Measurements from ENCODE around the gene HOXA4. TPM values are rescaled to one million over a fixed set of nuclear protein-coding genes. Genes with fewer than 3 reads are reported as not detected.
A peak's percentile ranks its signal among the peaks of the same experiment; 100 is the strongest.

HOXA4 gene
- polyA plus RNA-seq, 1 donor (not counting 4 experiments of a cell fraction or from before 2014, with no cell fraction given) = 1.5 TPM

- peaks cover 14% of the 10 kb centered on the region for H3K4me1 ChIP-seq (ENCODE audit: control insufficient read depth, extremely low read depth, insufficient read depth, low read length)
- peak overlapping the region; percentile 82 for H3K4me2 ChIP-seq (ENCODE audit: control insufficient read depth, extremely low read depth, insufficient read depth, low read depth, low read length)
- H3K9ac ChIP-seq (ENCODE audit: control insufficient read depth, extremely low read depth, insufficient read depth, low read length) = peak overlapping the region; percentile 97
- no peak overlapping the region for H2AFZ ChIP-seq (ENCODE audit: control insufficient read depth, low read length)
- H3K36me3 ChIP-seq (ENCODE audit: control insufficient read depth in 2 of 2, extremely low read depth in 1 of 2, insufficient read depth in 2 of 2, low read length in 2 of 2) = peaks cover 3 to 5% of the 10 kb centered on the region in 2 experiments
- peaks cover 56% of the 10 kb centered on the region for H3K79me2 ChIP-seq (ENCODE audit: control insufficient read depth, insufficient read depth, low read length)
- dilution Hi-C loops (cut with MboI; ENCODE audit: extremely low pct_ligation_motif_present, low sequenced_read_pairs) = loop anchor here (25.0 kb wide), 1 partner anchor 232 kb away; the partner anchor contains the start of gene SKAP2
- H4K20me1 ChIP-seq (ENCODE audit: control insufficient read depth, extremely low read depth, insufficient read depth, low read length) = no peaks in the 10 kb centered on the region
- H3K27ac ChIP-seq (ENCODE audit: control insufficient read depth, insufficient read depth, low read length) = no peak overlapping the region
- no peaks in the 10 kb centered on the region for H3K9me3 ChIP-seq (ENCODE audit: control insufficient read depth, low read depth, low read length)
- no peak for TF ChIP-seq EZH2 (IDR thresholded peaks at IDR 0.05; ENCODE audit: low read length)
- no peak for TF ChIP-seq CTCF (optimal IDR thresholded peaks at IDR 0.05 in 1 of 3, IDR thresholded peaks at IDR 0.05 in 1 of 3, conservative IDR thresholded peaks at IDR 0.05 in 1 of 3; ENCODE audit: extremely low read depth in 1 of 3, insufficient read depth in 2 of 3, low read length in 3 of 3)
- DNase-seq (ENCODE audit: low read depth, low spot score) (no peak), FAIRE-seq (peak; percentile 59)
- no peaks in the 10 kb centered on the region for H3K27me3 ChIP-seq (ENCODE audit: control insufficient read depth, extremely low read depth, insufficient read depth, low read length)
- no peaks in the 10 kb centered on the region for H3K9me1 ChIP-seq (ENCODE audit: control insufficient read depth, extremely low read depth, insufficient read depth, low read length)
- H3K4me3 ChIP-seq (ENCODE audit: control insufficient read depth in 2 of 3, extremely low read depth in 1 of 3, insufficient read depth in 2 of 3, low read depth in 1 of 3, low read length in 3 of 3) = peak overlapping the region; percentile 83 to 96 (median 89)
These were observed 36.1 kb downstream of the HOXA4 start for GRCh38 chr7:27094304-27095049.

- Histone ChIP-seq H3K36me3 (ENCODE audit: control insufficient read depth in 2 of 2, extremely low read depth in 1 of 2, insufficient read depth in 2 of 2, low read length in 2 of 2) (peaks cover 0 to 3% of the 10 kb centered on the region in 2 experiments), H3K4me3 (ENCODE audit: control insufficient read depth in 2 of 3, extremely low read depth in 1 of 3, insufficient read depth in 2 of 3, low read depth in 1 of 3, low read length in 3 of 3) (no peak overlapping the region), H3K9me1 (ENCODE audit: control insufficient read depth, extremely low read depth, insufficient read depth, low read length) (no peaks in the 10 kb centered on the region), H3K9ac (ENCODE audit: control insufficient read depth, extremely low read depth, insufficient read depth, low read length) (no peak overlapping the region), H3K27ac (ENCODE audit: control insufficient read depth, insufficient read depth, low read length) (no peak overlapping the region), H3K79me2 (ENCODE audit: control insufficient read depth, insufficient read depth, low read length) (peaks cover 44% of the 10 kb centered on the region), H3K4me1 (ENCODE audit: control insufficient read depth, extremely low read depth, insufficient read depth, low read length) (peaks cover 9% of the 10 kb centered on the region), H3K9me3 (ENCODE audit: control insufficient read depth, low read depth, low read length) (no peaks in the 10 kb centered on the region), H3K4me2 (ENCODE audit: control insufficient read depth, extremely low read depth, insufficient read depth, low read depth, low read length) (no peak overlapping the region), H4K20me1 (ENCODE audit: control insufficient read depth, extremely low read depth, insufficient read depth, low read length) (no peaks in the 10 kb centered on the region), H2AFZ (ENCODE audit: control insufficient read depth, low read length) (no peak overlapping the region), H3K27me3 (ENCODE audit: control insufficient read depth, extremely low read depth, insufficient read depth, low read length) (no peaks in the 10 kb centered on the region)
- FAIRE-seq (no peak), DNase-seq (ENCODE audit: low read depth, low spot score) (no peak)
- TF ChIP-seq EZH2 (IDR thresholded peaks at IDR 0.05; ENCODE audit: low read length) = no peak
- no peak for TF ChIP-seq CTCF (optimal IDR thresholded peaks at IDR 0.05 in 1 of 3, IDR thresholded peaks at IDR 0.05 in 1 of 3, conservative IDR thresholded peaks at IDR 0.05 in 1 of 3; ENCODE audit: extremely low read depth in 1 of 3, insufficient read depth in 2 of 3, low read length in 3 of 3)
- dilution Hi-C loops (cut with MboI; ENCODE audit: extremely low pct_ligation_motif_present, low sequenced_read_pairs) = loop anchor here (25.0 kb wide), 1 partner anchor 231 kb away; the partner anchor contains the start of gene SKAP2
These were observed 37.2 kb downstream of the HOXA4 start for GRCh38 chr7:27093184-27093895.
